ENCODE data around the gene ARGFX.

Gene ARGFX

DNA sequence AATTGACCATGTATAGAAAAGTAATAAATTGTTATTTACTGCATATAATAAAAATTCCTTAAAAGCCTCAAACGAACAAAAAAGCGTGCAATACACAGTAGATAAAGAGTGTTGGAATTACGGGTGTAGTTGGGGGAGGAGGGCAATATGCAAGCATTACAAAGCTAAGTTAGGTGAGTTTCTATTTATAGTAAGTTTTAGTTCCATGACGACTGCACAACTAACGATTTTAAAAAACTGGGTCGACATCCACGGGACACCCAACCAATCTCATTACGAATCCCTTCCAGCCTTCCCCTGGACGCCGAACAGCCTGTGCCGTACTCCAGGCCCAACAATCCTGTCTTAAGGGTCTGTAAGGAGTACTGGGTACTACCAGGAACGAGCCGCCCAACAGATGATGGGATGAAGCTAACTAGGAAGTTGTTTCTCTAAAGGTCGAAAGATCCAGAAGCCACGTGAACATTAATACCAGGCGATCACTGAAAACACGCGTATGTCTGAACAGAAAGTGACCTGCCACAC lies 22.6 kb upstream of the ARGFX start:
- POLR2A ChIA-PET = no interaction called here
- DNase-seq (ENCODE audit: extremely low spot score) = no peak
- CTCF ChIA-PET = interaction anchor here (0.9 to 2.4 kb wide), 14 partner anchors 11 to 1030 kb away, joined by 3 to 11 read pairs (median 4); partner anchors contain the start of genes FAM162A and SLC15A2
- TF ChIP-seq, protein P1, sequence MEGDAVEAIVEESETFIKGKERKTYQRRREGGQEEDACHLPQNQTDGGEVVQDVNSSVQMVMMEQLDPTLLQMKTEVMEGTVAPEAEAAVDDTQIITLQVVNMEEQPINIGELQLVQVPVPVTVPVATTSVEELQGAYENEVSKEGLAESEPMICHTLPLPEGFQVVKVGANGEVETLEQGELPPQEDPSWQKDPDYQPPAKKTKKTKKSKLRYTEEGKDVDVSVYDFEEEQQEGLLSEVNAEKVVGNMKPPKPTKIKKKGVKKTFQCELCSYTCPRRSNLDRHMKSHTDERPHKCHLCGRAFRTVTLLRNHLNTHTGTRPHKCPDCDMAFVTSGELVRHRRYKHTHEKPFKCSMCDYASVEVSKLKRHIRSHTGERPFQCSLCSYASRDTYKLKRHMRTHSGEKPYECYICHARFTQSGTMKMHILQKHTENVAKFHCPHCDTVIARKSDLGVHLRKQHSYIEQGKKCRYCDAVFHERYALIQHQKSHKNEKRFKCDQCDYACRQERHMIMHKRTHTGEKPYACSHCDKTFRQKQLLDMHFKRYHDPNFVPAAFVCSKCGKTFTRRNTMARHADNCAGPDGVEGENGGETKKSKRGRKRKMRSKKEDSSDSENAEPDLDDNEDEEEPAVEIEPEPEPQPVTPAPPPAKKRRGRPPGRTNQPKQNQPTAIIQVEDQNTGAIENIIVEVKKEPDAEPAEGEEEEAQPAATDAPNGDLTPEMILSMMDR (IDR thresholded peaks at IDR 0.05; ENCODE audit: control extremely low read depth, extremely low read depth, low read depth, missing control alignments) = no peak

DNA sequence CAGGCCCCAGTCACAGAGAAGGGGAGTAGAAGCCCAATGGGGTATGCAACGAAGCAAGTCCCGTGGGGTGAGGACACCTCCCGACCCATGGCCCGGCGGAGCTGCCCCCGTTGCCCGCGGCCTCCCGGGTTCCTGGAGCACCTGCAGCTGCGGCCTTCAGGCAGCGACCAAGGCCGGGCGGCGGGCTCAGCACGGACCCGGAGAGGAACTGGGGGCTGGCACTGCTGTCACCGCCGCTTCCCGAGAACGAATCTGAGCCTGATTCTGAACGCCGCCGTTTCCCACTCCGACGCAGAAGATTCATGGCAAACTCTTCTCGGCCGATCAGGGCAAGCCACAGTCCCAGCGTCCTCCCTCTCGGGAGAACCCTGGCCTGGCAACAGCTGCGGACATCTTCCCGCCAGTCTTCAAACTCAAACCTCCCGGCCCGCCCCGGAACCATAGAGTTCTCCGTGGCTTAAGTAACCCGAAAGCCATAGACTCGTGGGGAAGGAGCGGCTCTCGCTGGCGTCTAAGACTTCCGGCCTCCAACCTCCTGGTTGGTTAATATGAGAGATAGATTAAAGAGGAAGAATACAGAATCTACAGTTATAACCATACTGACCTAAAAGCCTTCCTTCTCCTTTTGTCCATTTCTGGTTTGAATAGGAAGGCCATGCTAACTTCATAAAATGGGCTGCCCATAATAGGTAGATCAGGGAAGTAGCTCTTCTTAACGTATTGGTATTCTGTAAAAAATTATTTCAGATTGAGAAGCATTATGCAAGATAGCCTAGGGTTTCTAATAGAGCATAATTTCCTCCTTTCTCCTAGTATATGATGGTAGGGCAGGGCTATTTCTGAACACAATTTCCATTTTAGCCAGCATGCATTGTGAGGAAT lies 21.9 kb upstream of the ARGFX start, which contains the start of gene POLQ:
POLQ (minus strand) TSS at position 415 of the 882 bp plus-strand sequence; CDS start at position 304, 111 bp downstream.
- peak; percentile 91 for DNase-seq (ENCODE audit: extremely low spot score)
- ChIA-PET POLR2A (no interaction called here), CTCF (interaction anchor here (0.6 to 2.8 kb wide), 25 partner anchors 8 to 1483 kb away, joined by 3 to 16 read pairs (median 4); partner anchors contain the start of genes FAM162A, MIX23, SEMA5B and SLC15A2)
- TF ChIP-seq, protein P1 (IDR thresholded peaks at IDR 0.05; ENCODE audit: control extremely low read depth, extremely low read depth, low read depth, missing control alignments) = no peak

DNA sequence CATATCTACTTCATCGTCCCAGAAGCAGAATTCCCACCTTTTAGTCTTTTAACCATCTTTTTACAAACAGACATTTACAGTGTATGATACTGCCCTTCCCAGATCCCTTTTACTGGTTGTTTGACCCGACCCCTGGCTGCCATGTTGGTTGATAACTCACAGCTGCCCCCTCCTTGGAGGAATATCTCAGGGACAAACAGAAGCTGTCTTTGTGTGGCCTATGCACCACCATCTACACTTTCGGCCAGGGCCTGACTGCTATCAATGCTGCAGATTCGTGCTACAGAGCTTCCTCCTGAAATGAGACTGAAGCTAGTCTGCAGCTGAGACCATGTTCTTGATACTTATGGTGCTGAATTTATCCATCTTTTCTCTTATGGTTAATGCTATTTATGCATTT lies 15.4 kb upstream of the ARGFX start:
- ChIA-PET POLR2A (no interaction called here), CTCF (interaction anchor here (1.7 kb wide), 1 partner anchor 10 kb away, joined by 4 read pairs; no protein-coding TSS in a partner anchor)
- DNase-seq (ENCODE audit: extremely low spot score) = no peak
- TF ChIP-seq, protein P1 (IDR thresholded peaks at IDR 0.05; ENCODE audit: control extremely low read depth, extremely low read depth, low read depth, missing control alignments) = no peak

DNA sequence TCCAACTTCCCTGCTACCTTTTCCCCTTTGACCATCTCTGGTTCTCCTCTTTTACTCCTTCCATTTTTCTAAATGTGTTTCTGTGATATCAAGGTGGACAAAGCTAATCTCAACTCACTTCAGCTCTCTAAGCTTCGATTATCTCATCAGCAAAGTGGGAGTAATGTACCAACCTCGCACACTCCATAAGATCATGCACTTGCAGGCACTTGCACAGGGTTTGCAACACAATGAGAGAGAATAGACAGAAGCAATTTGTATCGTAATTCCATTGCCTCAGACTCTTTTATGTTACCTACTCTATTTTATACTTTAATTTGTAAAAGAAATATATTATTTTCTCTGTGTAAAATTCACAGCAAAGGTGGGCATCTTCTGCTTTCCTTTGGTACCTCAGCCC lies 15.0 kb upstream of the ARGFX start:
- CTCF ChIA-PET = interaction anchor here (1.7 kb wide), 1 partner anchor 9 kb away, joined by 4 read pairs; no protein-coding TSS in a partner anchor
- TF ChIP-seq, protein P1 (IDR thresholded peaks at IDR 0.05; ENCODE audit: control extremely low read depth, extremely low read depth, low read depth, missing control alignments) = no peak
- POLR2A ChIA-PET = no interaction called here
- DNase-seq (ENCODE audit: extremely low spot score) = no peak

DNA sequence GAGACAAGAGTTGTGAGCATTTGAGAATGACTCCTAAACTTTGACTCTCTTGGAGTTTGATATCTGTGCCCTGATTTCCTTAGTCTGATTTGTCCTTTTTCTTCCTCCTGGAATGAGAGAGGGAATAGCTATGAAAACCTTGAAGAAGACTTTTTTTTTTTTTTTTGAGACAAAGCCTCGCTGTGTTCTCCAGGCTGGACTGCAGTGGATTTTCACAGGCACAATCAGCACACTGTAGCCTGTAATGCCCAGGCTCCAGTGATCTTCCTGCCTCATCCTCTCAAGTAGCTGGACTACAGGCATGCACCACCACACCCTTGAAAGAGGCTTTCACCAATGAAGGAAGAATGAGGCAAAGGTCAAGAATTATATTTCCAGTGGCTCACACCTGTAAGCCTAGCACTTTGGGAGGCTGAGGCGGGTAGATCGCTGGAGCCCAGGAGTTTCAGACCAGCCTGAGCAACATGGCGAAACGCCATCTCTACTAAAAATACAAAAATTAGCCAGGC lies 10.3 kb upstream of the ARGFX start:
- ChIA-PET CTCF (no interaction called here), POLR2A (no interaction called here)
- TF ChIP-seq, protein P1 (IDR thresholded peaks at IDR 0.05; ENCODE audit: control extremely low read depth, extremely low read depth, low read depth, missing control alignments) = no peak
- DNase-seq (ENCODE audit: extremely low spot score) = no peak

DNA sequence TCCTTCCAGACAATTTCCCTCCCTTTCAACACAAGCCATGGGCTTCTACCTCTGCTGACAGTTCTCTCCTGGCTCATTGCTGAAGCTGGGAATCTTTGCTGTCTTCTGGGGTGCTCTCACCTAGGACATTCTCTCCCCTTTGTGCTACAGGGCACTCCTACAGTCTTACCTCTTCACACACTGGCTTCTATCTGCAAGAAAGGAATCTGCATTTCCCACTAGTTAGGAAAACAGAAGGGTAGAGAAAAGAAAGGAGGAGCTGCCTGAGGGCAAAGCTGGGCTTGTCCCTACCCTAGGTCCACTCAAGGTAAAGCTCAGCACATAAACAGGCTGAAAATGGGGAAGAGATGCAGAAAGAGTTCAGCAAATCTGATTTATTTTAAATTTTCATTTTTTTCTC lies 5.6 kb upstream of the ARGFX start:
- TF ChIP-seq, protein P1 (IDR thresholded peaks at IDR 0.05; ENCODE audit: control extremely low read depth, extremely low read depth, low read depth, missing control alignments) = no peak
- CTCF ChIA-PET = interaction anchor here (0.9 kb wide), 1 partner anchor 9 kb away, joined by 4 read pairs; no protein-coding TSS in a partner anchor

More for the DNA sequence above, 5.6 kb upstream of the ARGFX start:
- POLR2A ChIA-PET = no interaction called here
- no peak for DNase-seq (ENCODE audit: extremely low spot score)
